KMS-11 (cell line): ENCODE measurements around the gene ATP6V0D1.
"Not testable (repeated sequence)": the region's sequence is repeated elsewhere in the genome, so short reads cannot be mapped to it uniquely, and the experiment has no call there.

ENCODE experiments used
- H2AFZ ChIP-seq: fragments of 200-600 bp; sonication (generic); 2 replicates; pipeline ENCODE4 v1.6.1; 2016; ENCODE audit warnings: antibody characterized with exemption, mixed run types, low read depth
- H3K27ac ChIP-seq: fragments of 200-600 bp; sonication (generic); 2 replicates; pipeline ENCODE4 v1.6.1; 2016; ENCODE audit warnings: mild to moderate bottlenecking, mixed run types
- H3K27me3 ChIP-seq: fragments of 200-600 bp; sonication (generic); 2 replicates; pipeline ENCODE4 v1.6.1; 2017; ENCODE audit warnings: mild to moderate bottlenecking, low read depth, mixed run types, moderate library complexity; ENCODE audit not compliant: insufficient read depth
- H3K36me3 ChIP-seq: fragments of 200-600 bp; sonication (generic); 2 replicates; pipeline ENCODE4 v1.6.1; 2017; ENCODE audit warnings: mild to moderate bottlenecking, mixed run types; ENCODE audit not compliant: insufficient read depth
- H3K4me1 ChIP-seq: fragments of 200-600 bp; sonication (generic); 2 replicates; pipeline ENCODE4 v1.6.1; 2016; ENCODE audit warnings: mild to moderate bottlenecking, low read depth, mixed run types; ENCODE audit not compliant: poor library complexity, severe bottlenecking
- H3K4me2 ChIP-seq: fragments of 200-600 bp; sonication (generic); 2 replicates; pipeline ENCODE4 v1.7.0; 2016; ENCODE audit warnings: mild to moderate bottlenecking, mixed run types
- H3K4me3 ChIP-seq: fragments of 200-600 bp; sonication (generic); IDR thresholded peaks from 2 replicates; pipeline ENCODE4 v1.6.1; 2017; ENCODE audit warnings: low read depth, low read length, mixed read lengths; ENCODE audit not compliant: insufficient read depth
- H3K79me2 ChIP-seq: fragments of 200-600 bp; sonication (generic); 2 replicates; pipeline ENCODE4 v1.6.1; 2016; ENCODE audit warnings: low read depth, mixed run types; ENCODE audit not compliant: insufficient read depth
- H3K9ac ChIP-seq: fragments of 200-600 bp; sonication (generic); 2 replicates; pipeline ENCODE4 v1.6.1; 2016; ENCODE audit warnings: mild to moderate bottlenecking, mixed run types
- H4K20me1 ChIP-seq: fragments of 200-600 bp; sonication (generic); 2 replicates; pipeline ENCODE4 v1.6.1; 2016; ENCODE audit warnings: mild to moderate bottlenecking, mixed run types; ENCODE audit not compliant: insufficient read depth
- TF ChIP-seq, protein P1 (sequence below): fragments of 200-600 bp; sonication (generic); conservative IDR thresholded peaks from 2 replicates; pipeline ENCODE4 v1.6.1; 2017; ENCODE audit warnings: low read depth, mild to moderate bottlenecking, antibody characterized with exemption, low read length, moderate library complexity, mixed read lengths

ATP6V0D1 gene

DNA sequence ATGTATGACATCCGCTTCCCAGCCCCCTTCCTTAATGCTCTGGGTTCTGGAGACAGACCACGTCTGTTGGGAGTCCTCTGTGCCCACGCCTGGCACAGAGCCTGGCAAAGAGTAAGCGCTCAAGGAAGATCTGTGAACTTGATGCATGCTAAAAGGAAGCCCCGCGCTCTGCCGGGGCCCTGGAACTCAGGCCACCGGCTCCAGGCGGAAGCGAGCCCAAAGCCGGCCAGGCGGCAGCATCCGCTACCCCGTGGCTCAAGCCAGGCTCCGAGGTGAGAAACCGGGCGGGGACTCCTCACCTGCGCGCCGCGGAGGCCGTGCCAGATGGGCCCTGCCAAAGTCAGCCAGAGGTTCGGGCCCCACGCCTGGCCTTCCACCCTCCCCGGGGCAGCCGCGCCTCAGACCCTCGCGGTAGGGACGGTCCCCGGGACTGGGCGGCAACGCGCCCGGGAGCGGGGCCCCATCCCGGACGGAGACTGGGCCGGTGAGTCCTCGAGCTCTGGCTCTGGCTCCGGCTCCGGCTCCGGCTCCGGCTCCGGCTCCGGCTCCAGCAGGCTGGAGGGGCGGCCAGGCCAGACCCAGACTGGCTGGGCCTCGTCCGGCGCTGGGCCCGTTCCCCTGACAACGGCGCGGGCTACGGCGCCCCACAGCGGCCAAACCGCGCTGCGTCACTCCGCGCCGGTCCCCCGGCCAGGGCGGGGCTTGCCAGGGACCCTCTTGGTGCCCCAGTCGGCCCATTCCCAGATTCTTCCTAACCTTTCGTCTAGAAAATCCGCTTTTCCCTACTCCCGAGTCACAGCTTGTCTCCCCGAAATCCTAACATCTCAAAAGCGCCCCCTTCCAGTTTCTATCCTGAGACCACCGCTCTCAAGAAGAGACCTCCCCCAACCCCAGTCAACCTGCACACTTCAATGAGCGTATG is 64.8 kb downstream of the ATP6V0D1 start, which contains the start of gene ZDHHC1:
ZDHHC1 (minus strand) TSS at position 606 of the 922 bp plus-strand sequence. CDS start 8,702 bp downstream, outside the sequence.
- H3K79me2 ChIP-seq, result no peaks in the 10 kb centered on the region
- H2AFZ ChIP-seq, result peak within 1 kb of the TSS; percentile 97
- H3K27me3 ChIP-seq, result peaks cover 8% of the 10 kb centered on the region; the same call in 1 of the 2 replicates
- H3K36me3 ChIP-seq, result no peaks in the 10 kb centered on the region
- H3K27ac ChIP-seq, result no peak within 1 kb of the TSS
- TF ChIP-seq, protein P1, sequence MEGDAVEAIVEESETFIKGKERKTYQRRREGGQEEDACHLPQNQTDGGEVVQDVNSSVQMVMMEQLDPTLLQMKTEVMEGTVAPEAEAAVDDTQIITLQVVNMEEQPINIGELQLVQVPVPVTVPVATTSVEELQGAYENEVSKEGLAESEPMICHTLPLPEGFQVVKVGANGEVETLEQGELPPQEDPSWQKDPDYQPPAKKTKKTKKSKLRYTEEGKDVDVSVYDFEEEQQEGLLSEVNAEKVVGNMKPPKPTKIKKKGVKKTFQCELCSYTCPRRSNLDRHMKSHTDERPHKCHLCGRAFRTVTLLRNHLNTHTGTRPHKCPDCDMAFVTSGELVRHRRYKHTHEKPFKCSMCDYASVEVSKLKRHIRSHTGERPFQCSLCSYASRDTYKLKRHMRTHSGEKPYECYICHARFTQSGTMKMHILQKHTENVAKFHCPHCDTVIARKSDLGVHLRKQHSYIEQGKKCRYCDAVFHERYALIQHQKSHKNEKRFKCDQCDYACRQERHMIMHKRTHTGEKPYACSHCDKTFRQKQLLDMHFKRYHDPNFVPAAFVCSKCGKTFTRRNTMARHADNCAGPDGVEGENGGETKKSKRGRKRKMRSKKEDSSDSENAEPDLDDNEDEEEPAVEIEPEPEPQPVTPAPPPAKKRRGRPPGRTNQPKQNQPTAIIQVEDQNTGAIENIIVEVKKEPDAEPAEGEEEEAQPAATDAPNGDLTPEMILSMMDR, result peak; percentile 52
- H3K9ac ChIP-seq, result peak within 1 kb of the TSS; percentile 51
- peaks cover 7% of the 10 kb centered on the region for H3K4me1 ChIP-seq
- no peaks in the 10 kb centered on the region for H4K20me1 ChIP-seq
- no peak within 1 kb of the TSS for H3K4me3 ChIP-seq
- peak within 1 kb of the TSS; percentile 94 for H3K4me2 ChIP-seq

DNA sequence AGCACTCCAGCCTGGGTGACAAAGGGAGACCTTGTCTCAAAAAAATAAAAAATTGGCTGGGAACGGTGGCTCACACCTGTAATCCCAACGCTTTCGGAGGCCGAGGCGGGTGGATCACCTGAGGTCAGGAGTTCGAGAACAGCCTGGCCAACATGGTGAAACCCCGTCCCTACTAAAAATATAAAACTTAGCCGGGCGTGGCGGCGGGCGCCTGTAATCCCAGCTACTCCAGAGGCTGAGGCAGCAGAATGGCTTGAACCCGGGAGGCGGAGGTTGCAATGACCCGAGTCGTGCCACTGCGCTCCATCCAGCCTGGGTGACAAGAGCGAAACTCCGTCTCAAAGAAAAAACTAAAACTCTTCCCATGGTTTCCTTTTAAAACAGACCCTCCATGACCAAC is 65.5 kb downstream of the ATP6V0D1 start:
- Histone ChIP-seq H3K4me2 (peak overlapping the region; percentile 94; the same call in 1 of the 2 replicates), H3K9ac (peak overlapping the region; percentile 51; the same call in 1 of the 2 replicates), H2AFZ (peak overlapping the region; percentile 97)
- not testable (repeated sequence) for H3K27ac ChIP-seq, H3K4me3 ChIP-seq, H3K36me3 ChIP-seq, H4K20me1 ChIP-seq, H3K27me3 ChIP-seq, H3K79me2 ChIP-seq, H3K4me1 ChIP-seq

DNA sequence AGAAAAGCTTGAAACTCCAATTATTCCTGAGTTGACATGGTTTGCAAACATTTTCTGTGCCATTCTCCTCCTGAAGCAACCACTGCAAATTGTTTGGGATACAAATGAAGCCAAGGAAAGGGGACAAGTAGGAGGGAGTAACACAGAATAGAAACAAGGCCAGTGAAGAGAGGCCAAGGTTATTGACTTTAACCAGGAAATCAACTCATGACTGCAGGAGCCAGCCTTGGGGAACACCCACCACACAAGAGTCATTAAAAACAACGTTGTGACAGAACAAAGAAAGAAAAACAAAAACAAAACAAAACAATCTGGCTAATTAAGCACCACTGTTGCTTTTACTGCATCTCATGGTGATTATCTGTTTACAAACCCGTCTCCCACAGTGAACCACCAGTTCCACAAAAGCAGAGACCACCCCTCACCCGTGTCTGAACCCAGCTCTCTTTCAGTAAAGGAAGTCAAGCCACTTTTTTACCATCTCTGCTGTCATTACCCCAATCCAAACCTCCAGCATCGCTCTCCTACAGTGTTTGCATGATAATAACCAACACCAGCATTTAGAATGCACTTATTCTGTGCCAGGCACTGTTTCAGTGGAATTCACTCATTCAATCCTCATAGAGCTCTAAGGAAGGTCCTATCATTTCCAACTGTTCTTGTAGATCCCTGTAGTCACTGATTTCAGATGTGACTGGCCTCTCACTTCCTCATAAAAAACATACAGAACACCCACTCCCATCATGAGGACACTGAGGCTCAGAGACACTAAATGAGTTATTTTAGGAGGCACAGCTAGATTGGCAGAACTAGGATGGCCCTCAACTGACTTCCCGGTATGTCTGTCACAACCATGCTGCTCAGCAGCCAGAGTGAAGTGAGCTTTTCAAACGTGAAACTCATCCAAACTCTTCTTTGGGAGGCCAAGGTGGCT is 66.7 kb downstream of the ATP6V0D1 start:
- Histone ChIP-seq H3K9ac (no peak overlapping the region), H3K79me2 (no peaks in the 10 kb centered on the region), H4K20me1 (no peaks in the 10 kb centered on the region), H3K27me3 (peaks cover 8% of the 10 kb centered on the region; the same call in 1 of the 2 replicates), H3K4me1 (peaks cover 7% of the 10 kb centered on the region), H3K4me3 (no peak overlapping the region), H2AFZ (no peak overlapping the region), H3K4me2 (no peak overlapping the region), H3K36me3 (no peaks in the 10 kb centered on the region), H3K27ac (no peak overlapping the region)
- TF ChIP-seq, protein P1, result no peak

DNA sequence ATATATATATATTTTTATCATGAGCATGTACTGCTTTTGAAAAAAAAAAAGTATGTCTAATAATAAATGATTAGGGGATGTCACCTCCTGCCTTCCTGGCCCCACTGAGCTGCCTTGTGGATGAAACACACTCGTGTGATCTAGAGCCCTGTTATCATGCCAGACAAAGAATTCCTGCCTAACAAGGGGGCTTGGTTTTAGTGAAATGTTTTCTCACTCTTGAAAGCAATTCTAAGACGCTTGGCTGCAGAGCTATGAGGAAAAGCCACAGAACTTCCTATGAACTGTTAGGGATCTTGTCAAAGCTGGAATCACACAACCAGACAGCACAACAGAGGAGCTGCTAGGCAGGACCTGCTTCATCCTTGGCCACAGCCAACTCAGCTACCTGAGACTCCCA is 68.7 kb downstream of the ATP6V0D1 start:
- H3K4me1 ChIP-seq, result peaks cover 7% of the 10 kb centered on the region
- H3K4me2 ChIP-seq, result no peak overlapping the region
- H3K27ac ChIP-seq, result no peak overlapping the region
- no peak overlapping the region for H2AFZ ChIP-seq
- TF ChIP-seq, protein P1, result no peak
- H3K36me3 ChIP-seq, result no peaks in the 10 kb centered on the region
- H4K20me1 ChIP-seq, result no peaks in the 10 kb centered on the region
- no peak overlapping the region for H3K9ac ChIP-seq
- no peak overlapping the region for H3K4me3 ChIP-seq
- peaks cover 5% of the 10 kb centered on the region; the same call in 1 of the 2 replicates for H3K27me3 ChIP-seq
- no peaks in the 10 kb centered on the region for H3K79me2 ChIP-seq
